ENCODE data around the gene ATP8A1.
"Not testable (repeated sequence)": the region's sequence is repeated elsewhere in the genome, so short reads cannot be mapped to it uniquely, and the experiment has no call there.

ATP8A1 gene

DNA sequence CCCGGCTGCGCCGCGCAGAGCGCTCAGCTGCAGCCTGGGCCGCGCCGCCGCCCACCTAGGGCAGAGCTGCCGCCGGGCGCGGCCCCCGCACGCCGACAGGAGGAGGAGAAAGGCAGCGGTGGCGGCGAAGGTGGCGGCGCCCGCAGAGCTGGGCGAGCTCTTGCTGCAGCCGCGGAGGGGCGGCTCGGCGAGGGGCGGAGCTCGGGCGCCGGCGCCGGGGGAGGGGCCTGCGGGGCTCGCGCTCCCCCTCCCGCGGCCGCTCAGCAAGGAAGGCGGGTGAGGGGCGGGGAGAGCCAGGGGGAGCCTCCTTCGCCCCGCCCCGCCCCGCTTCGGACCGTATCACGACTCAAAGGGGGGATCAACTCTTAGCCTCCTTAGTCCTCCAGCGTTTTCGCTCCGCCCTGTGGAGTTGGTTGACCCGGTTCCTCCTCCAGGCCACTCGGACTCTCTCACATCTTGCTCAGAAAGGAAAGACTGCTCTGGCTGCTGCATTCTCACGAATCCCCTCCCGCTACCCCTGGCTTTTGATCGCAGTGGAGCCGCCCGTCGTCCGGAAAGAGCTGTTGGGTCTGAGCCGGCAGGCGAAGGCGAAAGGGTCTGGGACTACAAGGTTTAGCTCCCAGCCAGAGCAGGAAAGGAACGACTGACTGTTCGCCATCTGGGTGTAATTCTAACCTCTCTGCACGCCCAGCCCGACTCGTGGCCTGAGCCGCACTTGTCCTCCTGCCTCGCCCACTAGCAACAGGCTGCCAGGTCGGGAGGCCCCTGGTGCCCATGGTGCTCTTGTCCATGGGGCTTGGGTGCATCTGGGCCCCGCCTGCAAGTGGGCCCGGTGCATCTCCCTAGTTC lies at the start of gene ATP8A1:
TSS of gene ATP8A1 (minus strand) at position 162 of the 849 bp plus-strand sequence. CDS start 232 bp downstream, outside the sequence.
- peak; percentile 75 for DNase-seq

DNA sequence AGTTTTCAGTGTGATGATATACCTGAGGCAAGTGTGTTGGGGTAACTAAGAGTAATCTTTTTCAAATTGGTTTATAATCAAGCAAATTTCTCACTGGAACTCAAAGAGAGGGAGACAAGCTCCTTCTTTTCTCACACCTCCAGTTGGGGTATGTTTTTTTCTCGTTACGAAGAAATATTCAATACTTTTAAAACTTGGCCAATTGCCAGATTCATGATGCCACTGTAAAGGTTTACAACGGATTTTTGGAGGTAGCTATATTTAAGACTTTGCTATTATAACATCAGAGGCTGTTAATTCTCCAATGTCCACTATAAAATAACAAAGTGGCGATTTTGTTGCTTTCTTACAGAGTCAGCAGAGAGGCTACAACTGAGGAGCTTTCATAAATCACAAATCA lies 49.2 kb upstream of the ATP8A1 start:
- DNase-seq = no peak

DNA sequence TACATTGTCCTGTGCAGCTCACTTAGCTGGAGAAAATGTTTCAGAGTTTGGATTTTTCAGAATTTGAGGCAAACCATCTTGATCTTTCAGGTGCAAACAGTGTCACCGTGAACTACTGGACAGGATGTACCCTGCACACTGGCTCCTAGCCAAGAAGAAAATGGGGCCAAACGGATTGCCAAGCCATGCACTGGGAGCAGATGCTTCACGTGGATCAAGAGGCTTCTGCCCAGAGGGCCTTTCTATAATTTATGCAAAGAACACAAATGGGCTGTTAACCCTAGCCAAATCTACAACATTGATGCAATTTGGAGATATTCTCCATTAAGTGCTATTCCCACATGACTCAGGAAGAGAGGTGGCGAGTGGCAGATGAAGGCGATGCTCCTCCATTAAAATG lies 46.9 kb upstream of the ATP8A1 start:
- no peak for DNase-seq

DNA sequence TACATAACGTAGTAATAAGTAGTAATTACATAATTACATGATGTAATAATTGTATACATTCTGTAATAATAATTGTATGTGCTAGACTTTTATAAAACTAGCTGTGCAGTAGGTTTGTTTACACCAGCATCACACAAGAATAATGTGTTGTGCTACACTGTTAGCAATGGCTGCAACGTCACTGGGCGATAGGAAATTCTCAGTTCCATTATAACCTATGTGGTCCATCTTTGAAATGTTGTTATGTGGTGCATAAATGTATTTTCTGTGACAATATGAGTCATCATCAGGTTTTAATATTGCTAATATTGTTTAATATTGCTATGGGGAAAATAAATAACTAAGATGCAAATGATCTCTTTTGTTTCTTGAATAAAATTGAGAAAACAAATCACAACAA lies 46.0 kb upstream of the ATP8A1 start:
- no peak for DNase-seq

DNA sequence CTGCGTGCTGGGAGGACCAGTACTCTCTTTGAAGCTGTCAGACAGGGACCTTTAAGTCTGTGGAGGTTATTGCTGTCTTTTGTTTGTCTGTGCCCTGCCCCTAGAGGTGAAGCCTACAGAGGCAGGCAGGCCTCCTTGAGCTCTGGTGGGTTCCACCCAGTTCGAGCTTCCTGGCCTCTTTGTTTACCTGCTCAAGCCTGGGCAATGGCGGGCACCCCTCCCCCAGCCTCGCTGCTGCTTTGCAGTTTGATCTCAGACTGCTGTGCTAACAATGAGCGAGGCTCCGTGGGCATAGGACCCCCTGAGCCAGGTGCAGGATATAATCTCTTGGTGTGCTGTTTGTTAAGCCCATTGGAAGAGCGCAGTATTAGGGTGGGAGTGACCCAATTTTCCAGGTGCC lies 44.9 kb upstream of the ATP8A1 start:
- not testable (repeated sequence) for DNase-seq

DNA sequence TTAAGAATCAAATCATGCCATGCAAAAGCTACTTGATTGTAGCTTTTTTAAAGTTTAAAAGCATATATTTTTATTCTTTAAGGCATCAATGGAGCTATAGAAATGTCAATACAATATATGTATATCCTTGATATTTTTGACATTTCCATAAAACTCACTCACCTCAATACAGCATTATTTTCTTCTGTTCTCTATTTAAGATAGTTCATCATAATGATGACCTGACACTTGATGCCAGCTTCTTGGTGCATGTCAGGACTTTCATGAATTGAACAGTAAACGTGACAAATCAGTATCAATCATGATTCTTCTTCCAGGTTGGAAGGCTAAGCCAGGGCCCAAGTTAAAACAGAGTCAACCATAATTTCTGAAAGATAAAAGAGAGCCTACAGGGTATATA lies 33.6 kb upstream of the ATP8A1 start:
- no peak for DNase-seq

DNA sequence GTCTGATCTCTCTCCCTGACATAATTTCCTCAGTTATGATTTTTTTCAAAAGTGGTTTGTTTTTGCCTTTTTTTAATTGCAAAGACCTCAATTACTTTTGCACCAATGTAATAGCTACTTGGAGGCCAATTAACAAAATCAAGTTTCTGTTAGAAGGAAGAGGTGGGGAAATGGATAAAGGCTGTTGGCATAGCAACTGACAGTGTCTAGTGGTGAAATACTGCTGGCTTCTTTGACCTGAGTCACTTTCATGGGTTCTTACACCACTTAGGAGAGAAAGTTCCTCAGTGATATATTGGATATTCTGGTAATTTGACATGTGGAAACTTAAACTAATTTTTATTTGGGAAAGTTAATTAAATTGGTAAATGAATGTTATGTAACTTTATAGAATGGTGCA lies 26.5 kb upstream of the ATP8A1 start:
- no peak for DNase-seq

DNA sequence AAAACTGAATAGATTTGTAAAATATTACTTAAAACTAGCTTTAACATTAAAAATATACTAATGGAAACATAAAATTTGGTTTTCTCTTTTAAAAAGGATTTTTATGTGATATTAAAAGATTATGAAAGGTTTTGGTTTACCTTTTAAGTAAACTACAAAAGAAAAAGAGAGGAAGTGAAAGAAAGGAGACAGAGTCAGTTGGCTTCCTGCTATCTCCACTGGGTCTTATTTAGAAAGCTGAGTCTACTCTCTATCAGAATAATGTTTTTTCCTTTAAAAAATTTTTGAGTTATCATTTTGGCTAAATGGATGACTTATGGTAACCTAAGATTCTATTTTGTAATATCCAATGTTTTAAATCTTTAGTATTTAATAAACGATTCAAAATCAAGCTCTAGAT lies 21.6 kb upstream of the ATP8A1 start:
- DNase-seq = no peak

DNA sequence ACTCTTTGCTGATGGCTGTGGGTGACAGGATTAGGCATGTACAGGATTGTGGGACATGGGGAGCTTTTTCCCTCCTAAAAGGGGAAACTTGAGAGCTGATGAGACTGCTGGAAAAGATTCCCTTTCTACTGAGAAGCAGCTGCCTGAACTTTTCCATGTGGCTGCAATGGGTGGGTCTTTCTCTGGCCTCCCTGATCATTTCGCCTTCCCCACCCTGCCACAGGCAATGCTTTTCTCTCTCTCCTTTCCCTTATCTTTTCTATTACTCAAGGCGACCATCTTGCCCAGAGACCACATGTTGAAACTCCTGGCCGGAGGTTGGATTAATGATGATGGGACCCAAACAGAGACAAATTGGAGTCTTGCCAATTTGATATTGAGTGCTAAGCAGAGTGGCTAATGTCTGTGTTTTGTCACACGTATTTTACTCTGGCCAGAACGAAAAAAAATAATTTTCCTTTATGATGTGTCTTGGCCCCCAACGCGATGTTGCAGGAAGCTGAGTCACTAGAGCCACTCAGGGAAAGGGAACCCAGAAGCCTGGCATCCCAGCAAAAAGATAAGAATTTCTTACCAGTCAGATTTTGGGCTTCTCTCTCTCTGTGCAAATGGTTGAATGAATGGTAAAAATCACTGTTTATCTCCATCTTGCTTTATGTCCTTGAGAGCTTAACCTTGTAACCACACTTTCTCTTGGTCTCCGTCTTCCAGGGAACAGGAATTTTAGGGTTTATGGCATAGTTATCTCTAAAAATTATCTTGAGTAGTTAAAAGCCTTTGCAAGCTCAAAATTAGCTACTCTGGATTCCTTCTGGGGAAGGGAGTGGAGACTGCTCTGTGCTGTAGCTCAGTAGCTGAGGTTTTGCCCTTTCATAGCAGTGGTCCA lies 19.4 kb upstream of the ATP8A1 start:
- DNase-seq = no peak

DNA sequence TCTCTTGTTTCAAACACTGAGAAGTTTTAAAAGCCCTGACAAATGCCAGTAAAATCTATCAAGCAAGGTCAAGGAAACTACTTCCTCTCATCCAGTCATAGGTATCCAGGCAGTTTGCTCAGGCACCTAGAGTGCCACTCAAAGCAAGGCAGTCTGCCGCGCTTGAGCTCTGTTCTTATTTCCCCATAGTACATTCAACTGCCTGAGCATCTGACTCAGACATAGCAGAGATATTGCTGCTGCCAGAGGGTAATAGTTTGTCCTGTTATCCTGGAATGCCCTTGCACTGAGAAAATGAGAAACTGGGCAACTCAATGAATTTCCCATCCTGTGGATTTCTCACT lies 16.1 kb upstream of the ATP8A1 start:
- DNase-seq = no peak

DNA sequence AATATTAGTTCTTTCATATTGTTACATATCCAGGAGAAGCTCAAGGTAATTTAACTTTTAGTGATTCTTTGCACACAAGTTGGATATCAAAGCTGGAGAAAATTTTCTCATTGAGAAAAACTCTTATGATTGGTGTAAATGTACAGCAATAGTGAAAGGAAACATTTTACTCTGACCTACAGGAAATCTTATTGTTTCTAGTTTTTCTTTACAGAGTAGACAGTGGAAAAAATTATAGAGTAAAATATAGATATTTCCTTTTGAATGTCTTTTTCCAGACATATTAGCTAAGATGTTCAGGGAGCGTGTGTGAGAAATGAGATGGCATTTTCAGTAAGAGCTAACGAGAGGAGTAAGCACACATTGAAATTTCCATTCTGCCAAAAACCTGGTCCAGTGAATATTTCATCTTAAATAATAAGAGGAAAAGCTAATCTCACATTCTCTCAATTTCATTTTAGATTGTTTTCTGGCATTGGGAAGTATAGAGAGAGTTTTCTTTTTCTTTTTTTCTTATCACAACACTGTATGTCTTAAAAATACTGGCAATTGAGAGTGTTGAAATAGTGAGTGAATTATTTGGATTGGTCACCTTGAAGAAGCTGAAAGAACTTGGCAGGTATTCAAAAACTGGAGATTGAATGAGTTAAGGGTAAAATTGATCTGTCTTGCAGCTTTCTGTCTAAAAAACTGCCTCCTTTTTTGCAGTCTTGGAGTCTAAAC lies 15.6 kb upstream of the ATP8A1 start:
- DNase-seq = no peak

DNA sequence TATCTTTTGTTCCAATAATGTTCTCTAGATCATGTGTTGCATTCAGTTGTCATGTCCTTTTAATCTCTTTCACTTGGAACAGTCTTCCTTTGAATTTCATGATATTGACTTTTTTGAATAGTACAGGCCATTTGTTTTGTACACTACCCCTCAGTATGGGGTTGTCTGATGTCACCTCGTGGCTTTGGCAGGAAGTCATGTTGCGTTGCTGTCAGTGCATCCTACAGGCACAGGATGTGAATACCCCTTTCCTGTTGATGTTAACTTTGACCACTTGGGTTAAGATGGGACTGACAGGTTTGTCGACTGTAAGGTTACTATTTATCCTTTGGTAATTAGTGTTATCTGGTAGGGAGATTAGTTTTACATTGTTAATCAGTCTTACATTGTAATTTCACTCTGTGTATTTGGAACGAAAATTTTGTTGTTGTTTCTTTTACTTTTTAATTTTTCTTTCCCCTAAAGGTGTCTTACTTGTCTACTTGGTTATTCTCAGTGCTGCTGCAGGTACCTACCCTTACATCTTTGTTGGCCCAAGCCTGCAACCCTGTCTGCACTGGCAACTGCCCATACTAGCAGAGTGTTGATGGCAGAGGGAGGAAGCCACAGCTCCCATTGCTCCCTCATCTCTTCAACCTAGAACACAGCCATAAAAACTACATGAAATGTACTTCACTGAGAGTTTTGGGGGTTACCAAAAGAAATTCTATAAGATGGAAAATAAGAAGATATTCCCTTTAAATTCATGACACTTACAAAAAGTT lies 14.7 kb upstream of the ATP8A1 start:
- DNase-seq = no peak

DNA sequence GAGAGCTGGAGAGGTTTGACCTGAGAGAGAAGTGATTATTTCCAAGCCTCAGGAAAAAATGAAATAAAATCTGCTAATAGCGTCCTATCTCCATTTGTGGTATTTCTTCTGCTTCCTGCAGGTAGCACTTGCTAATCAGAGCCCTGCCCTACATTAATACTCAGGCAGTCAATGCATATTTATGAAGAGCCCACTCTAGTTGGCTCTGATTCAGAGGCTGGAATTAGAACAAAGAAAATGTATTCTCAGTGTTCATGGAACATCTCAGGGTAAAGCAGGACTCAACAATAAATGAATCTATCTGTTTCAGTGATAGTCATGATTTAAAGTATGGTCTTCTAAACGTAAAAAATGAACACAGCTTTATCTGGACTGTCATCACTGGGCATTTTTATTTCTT lies 1.4 kb upstream of the ATP8A1 start:
- no peak for DNase-seq

DNA sequence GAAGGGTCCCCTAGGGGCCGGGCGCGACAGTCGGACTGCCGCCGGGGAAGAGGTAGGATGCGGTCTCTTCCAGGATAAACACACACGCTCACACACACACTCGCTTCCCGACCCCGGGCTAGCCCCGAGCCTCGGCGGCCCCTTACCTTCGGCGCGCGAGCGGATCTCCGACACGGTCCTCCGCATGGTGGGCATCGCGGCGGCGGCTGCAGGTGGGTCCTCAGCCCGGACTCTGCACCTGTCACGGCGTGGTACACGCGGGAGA lies 294 bp downstream of the ATP8A1 start:
- no peak for DNase-seq

DNA sequence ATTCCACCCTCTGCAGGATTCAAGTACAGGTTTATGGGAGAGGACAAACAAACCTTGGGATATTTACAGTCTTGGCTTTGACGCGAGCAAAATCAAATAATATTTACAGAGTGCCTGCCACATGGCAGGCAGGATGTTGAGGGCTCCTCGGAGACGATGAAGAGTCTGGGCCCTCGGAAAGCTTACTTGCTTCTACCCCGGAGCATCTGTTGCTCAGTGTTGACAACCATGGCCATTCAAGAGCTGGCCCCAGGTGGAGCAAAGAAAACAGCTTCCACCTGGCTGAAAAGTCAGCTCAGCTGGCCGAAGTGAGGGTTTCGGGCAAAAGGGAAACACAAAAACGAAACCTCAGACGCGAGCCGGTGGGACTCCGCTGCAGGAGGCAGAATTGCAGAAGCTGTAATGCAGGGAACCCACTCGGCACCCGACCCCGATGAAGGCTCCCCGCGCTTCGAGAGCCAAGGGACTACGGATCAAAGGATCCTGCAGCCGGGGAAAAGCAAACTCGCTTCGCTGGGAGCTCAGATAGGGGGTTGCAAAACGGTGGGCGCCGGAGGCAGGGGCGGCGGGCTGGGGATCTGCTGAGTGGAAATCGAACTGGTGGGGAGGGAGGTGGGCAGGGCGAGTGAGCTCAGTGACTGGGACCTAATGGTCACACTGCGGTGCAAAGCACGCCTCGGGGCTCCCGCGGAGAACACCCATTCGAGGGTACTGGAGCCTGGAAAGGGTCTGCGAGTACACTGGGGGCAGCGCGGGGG lies 805 bp downstream of the ATP8A1 start:
- no peak for DNase-seq

DNA sequence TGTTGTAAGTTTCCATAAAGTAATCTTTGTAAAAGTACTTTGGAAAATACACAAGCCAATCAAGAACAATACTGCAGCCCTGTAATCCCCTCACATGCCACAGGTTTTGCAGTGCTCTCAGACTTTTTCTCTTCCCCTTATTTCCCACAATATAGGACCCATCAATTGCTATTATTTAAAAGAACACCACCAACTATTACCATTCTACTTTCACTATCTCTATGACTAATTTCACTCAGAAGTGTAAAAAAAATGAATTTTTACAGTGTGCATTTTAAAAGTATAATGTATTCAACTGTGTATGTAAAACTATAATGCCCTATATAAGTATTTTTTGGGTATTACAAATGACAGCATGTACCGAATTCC lies 1.7 kb downstream of the ATP8A1 start:
- no peak for DNase-seq

DNA sequence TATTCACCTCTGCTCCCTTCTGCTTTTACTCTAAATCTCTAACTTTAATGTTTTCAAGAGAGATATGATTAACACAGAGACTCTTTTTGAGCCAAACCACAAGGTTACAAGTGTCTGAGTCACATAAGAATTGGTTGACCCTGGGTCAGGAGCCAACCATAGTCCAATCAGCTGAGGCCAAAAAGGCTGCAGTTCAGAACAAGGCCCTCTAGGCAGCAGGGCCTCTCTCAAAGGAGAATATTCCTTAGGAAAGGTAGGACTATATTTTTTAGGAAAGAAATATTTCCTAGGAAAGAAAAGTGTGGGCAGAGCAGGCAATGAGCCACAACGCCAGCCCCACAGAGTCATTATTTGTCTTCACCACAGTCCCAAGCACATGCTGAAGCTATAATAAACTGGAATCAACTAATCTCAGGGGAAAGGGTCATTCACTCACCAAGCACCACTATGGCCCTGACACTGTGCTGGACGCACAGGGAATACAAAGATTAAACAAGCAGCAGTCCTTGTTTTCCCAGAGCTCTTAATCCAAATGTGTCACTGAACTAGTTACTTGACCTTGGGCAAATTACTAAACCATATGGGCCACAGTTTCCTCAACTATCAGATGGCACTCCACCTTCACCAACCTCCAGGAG lies 2.2 kb downstream of the ATP8A1 start:
- DNase-seq = no peak

DNA sequence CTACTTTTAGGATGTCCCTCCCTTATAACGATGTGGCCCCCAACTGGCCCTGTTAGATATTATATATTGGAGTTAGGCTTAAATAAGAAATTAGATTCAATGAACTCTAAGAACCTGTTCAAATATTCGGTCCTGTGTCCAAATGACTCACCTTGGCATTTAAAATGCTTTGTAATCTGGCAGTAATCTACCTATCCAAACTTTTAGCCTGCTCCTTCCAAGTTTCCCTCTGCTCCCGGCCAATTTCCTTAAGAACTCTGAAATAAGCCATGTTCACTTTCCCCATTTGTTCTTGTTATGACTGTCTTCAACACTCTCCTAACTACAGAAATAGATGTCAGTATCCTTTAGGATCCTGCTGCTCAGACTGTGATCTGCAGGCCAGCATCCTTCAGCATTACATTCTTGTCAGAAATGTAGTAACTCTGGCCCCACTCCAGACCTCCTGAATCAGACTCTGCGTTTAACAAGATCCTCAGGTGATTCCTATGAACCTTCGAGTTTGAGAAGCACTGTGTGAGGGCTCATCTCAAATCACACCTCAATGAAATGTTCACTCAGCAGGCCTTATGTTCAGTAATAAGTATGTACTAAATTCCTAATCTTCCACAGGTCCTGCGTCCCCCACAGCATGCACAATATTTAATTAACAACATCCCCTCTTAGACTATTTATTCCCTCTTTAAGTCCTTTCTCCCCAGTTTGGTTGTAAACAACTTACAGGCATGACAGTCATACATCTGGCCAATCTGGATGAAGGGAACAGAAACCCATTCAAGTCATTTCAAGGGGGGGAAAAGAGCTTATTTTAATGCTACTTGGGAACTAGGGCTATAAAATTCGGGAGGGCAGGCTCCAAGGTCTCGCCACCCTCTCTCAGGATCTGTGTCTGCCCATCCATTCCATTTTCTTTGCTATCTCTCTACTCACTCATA lies 3.0 kb downstream of the ATP8A1 start:
- DNase-seq = no peak

DNA sequence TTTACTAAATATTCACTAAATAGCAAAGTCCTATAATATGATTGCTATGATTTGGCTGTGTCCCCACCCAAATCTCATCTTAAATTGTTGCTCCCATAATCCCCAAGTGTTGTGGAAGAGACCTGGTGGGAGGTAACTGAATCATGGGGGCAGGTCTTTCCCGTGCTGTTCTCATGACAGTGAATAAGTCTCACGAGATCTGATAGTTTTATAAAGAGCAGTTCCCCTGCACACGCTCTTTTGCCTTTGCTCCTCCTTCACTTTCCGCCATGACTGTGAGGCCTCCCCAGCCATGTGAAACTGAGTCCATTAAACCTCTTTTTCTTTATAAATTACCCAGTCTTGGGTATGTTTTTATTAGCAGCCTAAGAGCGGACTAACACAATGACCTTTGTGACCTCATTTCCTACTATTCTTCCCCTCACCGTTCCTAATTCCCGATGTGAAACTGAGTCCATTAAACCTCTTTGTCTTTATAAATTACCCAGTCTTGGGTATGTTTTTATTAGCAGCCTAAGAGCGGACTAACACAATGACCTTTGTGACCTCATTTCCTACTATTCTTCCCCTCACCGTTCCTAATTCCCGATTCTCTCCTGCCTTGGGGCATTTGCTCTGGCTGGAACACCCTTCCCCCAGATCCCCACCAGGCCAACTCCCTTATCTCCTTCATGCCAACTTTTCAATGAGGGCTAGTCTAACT lies 4.2 kb downstream of the ATP8A1 start:
- not testable (repeated sequence) for DNase-seq

DNA sequence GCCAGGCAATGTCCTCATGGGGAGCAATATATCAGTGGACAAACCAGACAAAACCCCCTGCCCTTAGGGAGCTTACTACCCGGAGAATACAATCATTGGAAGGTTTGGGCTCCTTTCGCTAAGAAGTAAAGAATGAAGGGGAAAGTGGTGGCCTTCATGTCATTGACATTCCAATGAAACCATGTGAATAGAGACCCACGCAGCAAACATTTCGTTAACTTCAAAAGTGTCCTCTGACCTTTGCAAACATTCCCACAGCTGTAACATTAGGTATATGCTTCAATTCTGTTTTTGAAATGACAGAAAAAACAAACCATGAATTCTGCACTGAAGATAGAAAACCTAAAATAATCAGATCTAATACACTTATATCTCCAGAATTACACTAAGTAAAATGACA lies 7.0 kb downstream of the ATP8A1 start:
- no peak for DNase-seq

Data from NCI-H2171 (cell line).